A673 (cell line): ENCODE measurements around the gene MYL11. TPM values are rescaled to one million over a fixed set of nuclear protein-coding genes. Genes with fewer than 3 reads are reported as not detected.

Experiments
- BruUV-seq: library from RNA; stranded (reverse); fragments of 400-500 nt; replicated peaks from 2 replicates; lab custom pipeline; 2021; lab: Mats Ljungman, UMichigan
- CTCF ChIA-PET: fragments of 300-600 bp; sonication (Branson Sonifier 250); formaldehyde crosslinking; loops from one replicate; lab custom pipeline; 2022; ENCODE audit warnings: antibody characterized with exemption; lab: Charles Lee
- POLR2A ChIA-PET: fragments of 300-600 bp; sonication (Branson Sonifier 250); formaldehyde crosslinking; loops from one replicate; lab custom pipeline; 2022; ENCODE audit warnings: antibody characterized with exemption; ENCODE audit not compliant: low non-redundant PET; lab: Charles Lee
- DNase-seq: peaks from one replicate; pipeline ENCODE4 v3.0.0-alpha.2; 2015; ENCODE audit warnings: low spot score
- H3K27ac ChIP-seq: fragments of 200-600 bp; sonication (generic); 2 replicates; pipeline ENCODE4 v1.5.1; 2016; ENCODE audit warnings: mixed run types, low read depth, mild to moderate bottlenecking, mixed read lengths, antibody characterized with exemption, low read length; ENCODE audit not compliant: poor library complexity, severe bottlenecking
- H3K27me3 ChIP-seq: fragments of 200-600 bp; sonication (generic); replicated peaks from 2 replicates; pipeline ENCODE4 v1.6.1; 2017; ENCODE audit warnings: mixed run types, low read depth, mild to moderate bottlenecking, mixed read lengths, antibody characterized with exemption, low read length; ENCODE audit not compliant: insufficient read depth, poor library complexity
- H3K36me3 ChIP-seq: fragments of 200-600 bp; sonication (generic); 2 replicates; pipeline ENCODE4 v1.6.1; 2016; ENCODE audit warnings: mixed run types, mild to moderate bottlenecking, mixed read lengths, antibody characterized with exemption, low read length; ENCODE audit not compliant: insufficient read depth, poor library complexity, severe bottlenecking
- H3K4me1 ChIP-seq: fragments of 200-600 bp; sonication (generic); 2 replicates; pipeline ENCODE4 v1.6.1; 2017; ENCODE audit warnings: mixed run types, mild to moderate bottlenecking, mixed read lengths, antibody characterized with exemption, low read length; ENCODE audit not compliant: insufficient read depth, poor library complexity, severe bottlenecking
- H3K4me3 ChIP-seq: fragments of 200-600 bp; sonication (generic); 2 replicates; pipeline ENCODE4 v1.5.1; 2016; ENCODE audit warnings: low read depth, mixed run types, mild to moderate bottlenecking, mixed read lengths, low read length; ENCODE audit not compliant: poor library complexity, severe bottlenecking
- H3K9me3 ChIP-seq: fragments of 200-600 bp; sonication (generic); 2 replicates; pipeline ENCODE4 v1.6.1; 2016; ENCODE audit warnings: mixed run types, low read depth, mild to moderate bottlenecking, mixed read lengths, antibody characterized with exemption, low read length; ENCODE audit not compliant: poor library complexity, severe bottlenecking
- CTCF ChIP-seq: fragments of 300-800, 200-600 bp; sonication (generic); conservative IDR thresholded peaks from 2 replicates; pipeline ENCODE4 v1.5.1; 2017; ENCODE audit warnings: low read depth, mild to moderate bottlenecking, antibody characterized with exemption, low read length, moderate library complexity, mixed read lengths
- EZH2 ChIP-seq: fragments of 200-600 bp; sonication (generic); IDR thresholded peaks from 2 replicates; pipeline ENCODE4 v1.6.1; 2017; ENCODE audit warnings: borderline replicate concordance, low read depth, mild to moderate bottlenecking, mixed read lengths, antibody characterized with exemption, low read length; ENCODE audit not compliant: poor library complexity, severe bottlenecking
- intact Hi-C: fragments of 100-400 bp; cut with micrococcal nuclease; formaldehyde crosslinking; loops from one replicate; pipeline ENCODE4 v1.10.0; 2022; ENCODE audit not compliant: unreplicated experiment
- total RNA-seq: library from RNA; stranded (reverse); gene quantifications from 2 replicates; pipeline ENCODE4 v1.2.3, GENCODE V29; 2021

The MYL11 gene
- total RNA-seq, 1 experiment from 2014 or later: not detected

- TF ChIP-seq EZH2: no peak
- no peak for TF ChIP-seq CTCF
- BruUV-seq: no TSS peak
- POLR2A ChIA-PET: no interaction called here
- Histone ChIP-seq H3K4me1 (peaks cover 13% of the 10 kb centered on the region), H3K36me3 (peaks cover 38% of the 10 kb centered on the region), H3K27me3 (no peaks in the 10 kb centered on the region), H3K27ac (no peak overlapping the region), H3K9me3 (no peaks in the 10 kb centered on the region), H3K4me3 (no peak overlapping the region)
- intact Hi-C loops: no loop called here
- no peak for DNase-seq
- CTCF ChIA-PET: no interaction called here
Measured at GRCh38 chr16:30351586-30352419, 22.8 kb upstream of the MYL11 start.

DNA sequence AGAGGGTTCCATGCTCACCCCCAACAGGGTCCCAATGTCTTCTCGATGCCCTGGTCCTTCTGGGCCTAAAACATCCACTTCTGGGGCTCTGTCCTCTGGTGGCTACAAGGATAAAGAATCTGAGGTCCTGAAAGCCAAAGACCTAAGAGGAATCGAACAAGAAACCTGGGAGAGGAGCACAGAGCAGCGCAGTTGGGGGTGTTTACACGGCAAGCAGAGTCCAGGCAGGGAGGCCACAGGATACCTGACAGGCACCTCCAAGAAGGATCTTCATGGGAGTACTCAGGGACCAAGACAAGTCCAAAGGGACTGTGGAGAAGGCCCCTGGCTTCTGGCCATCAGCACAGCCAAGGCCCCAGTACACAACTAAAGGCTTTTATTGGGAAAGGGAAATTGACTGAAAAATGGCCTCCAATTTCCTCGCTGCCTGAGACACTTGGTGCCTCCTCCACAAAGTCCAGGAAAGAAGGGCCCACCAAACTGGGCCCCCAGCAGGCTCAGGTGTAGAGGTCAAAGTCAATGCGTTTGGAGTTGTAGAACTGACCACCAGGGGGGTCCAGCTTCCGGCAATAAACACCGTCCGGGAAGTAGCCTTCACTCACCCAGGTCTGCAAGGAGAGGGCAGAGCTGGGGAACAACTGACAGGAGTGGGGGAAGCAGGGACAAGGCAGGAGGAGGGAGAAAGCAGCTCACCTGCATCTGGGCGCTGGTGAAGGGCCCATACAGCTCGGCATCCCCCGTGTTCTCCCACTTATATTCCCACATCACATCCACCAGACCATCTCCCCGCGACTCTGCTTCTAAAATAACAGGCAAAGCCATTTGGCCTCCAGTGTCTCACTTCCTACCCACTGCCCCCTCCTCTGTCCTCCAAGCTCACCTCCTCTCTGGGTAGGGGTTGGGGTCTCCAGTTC, 21.9 kb upstream of the MYL11 start:
- DNase-seq: no peak
- H3K4me3 ChIP-seq: no peak overlapping the region
- peaks cover 43% of the 10 kb centered on the region for H3K36me3 ChIP-seq
- H3K9me3 ChIP-seq: no peaks in the 10 kb centered on the region
- peaks cover 13% of the 10 kb centered on the region for H3K4me1 ChIP-seq
- no TSS peak for BruUV-seq
- intact Hi-C loops: no loop called here
- POLR2A ChIA-PET: no interaction called here
- CTCF ChIA-PET: no interaction called here
- TF ChIP-seq CTCF (no peak), EZH2 (no peak)
- no peaks in the 10 kb centered on the region for H3K27me3 ChIP-seq
- no peak overlapping the region for H3K27ac ChIP-seq

DNA sequence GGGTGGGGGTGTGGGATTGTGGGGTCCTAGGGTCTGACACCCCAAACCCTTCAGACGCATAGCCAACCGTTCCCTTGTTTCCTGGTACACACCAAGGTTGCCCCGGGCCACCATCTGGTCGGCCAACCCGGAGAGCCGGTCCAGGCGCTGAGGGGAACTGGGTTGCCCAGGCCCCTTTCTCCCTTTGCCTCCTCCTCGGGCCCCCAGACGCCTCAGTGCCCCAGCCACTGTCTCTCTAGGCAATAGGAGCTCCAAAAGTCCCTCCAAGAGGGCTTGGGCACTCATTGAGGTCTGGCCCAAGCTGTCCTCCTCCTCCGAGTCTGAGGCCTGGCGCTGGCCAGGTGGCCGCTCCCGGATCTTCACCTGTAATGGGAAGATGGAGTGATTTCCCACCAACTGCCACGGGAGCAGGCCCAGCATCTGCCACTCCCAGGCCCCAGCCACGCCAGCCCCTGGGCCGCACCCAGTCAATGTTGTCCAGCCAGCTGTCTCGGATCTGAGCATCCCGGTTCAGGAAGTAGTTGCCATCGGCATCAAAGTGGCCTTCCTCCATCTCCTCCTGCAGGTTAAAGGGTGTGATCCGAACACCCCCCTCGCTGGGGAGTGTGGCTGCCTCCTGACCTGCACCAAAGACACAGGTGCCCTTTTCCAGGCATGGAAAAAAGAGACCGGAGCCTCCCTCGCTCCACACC, 21.0 kb upstream of the MYL11 start:
- peak overlapping the region; percentile 98 for H3K4me3 ChIP-seq
- CTCF ChIA-PET: no interaction called here
- intact Hi-C loops: no loop called here
- H3K36me3 ChIP-seq: peaks cover 43% of the 10 kb centered on the region
- POLR2A ChIA-PET: no interaction called here
- no peaks in the 10 kb centered on the region for H3K27me3 ChIP-seq
- H3K27ac ChIP-seq: peak overlapping the region; percentile 94
- no peak for TF ChIP-seq EZH2
- no peak for TF ChIP-seq CTCF
- TSS peak; percentile 61 for BruUV-seq
- no peaks in the 10 kb centered on the region for H3K9me3 ChIP-seq
- DNase-seq: no peak
- H3K4me1 ChIP-seq: peaks cover 13% of the 10 kb centered on the region
